Keratinocyte (primary cell): ENCODE data around the gene ARID1B. TPM values are rescaled to one million over a fixed set of nuclear protein-coding genes. Genes with fewer than 3 reads are reported as not detected.

Experiments used
- DNase-seq: peaks from one replicate; pipeline ENCODE4 v3.0.0-alpha.2; 2011; ENCODE audit warnings: low read depth, missing footprints, low spot score
- FAIRE-seq: peaks from 2 replicates; lab custom pipeline; 2011; peaks lifted over from hg19 to GRCh38; lab: Jason Lieb, UNC
- H2AFZ ChIP-seq: 2 replicates; pipeline ENCODE4 v1.6.0; 2012; ENCODE audit warnings: low read length, control low read depth, inconsistent platforms; ENCODE audit not compliant: control insufficient read depth
- H3K27ac ChIP-seq: 2 replicates; pipeline ENCODE4 v1.5.1; 2011; ENCODE audit warnings: low read length; ENCODE audit not compliant: control insufficient read depth, insufficient read depth
- H3K27me3 ChIP-seq: 3 replicates; pipeline ENCODE4 v1.6.0; 2011; ENCODE audit warnings: low read length; ENCODE audit not compliant: control insufficient read depth, insufficient read depth; ENCODE audit errors: extremely low read depth
- H3K36me3 ChIP-seq, 2 experiments: 2 replicates in 1 of 2; 3 replicates in 1 of 2; pipeline ENCODE4 v1.5.1; 2011; ENCODE audit warnings: low read length in 2 of 2, mild to moderate bottlenecking in 1 of 2; ENCODE audit not compliant: control insufficient read depth in 2 of 2, insufficient read depth in 2 of 2; ENCODE audit errors: extremely low read depth in 1 of 2
- H3K4me1 ChIP-seq: 3 replicates; pipeline ENCODE4 v1.5.1; 2011; ENCODE audit warnings: low read length; ENCODE audit not compliant: control insufficient read depth, insufficient read depth; ENCODE audit errors: extremely low read depth
- H3K4me2 ChIP-seq: 3 replicates; pipeline ENCODE4 v1.6.0; 2011; ENCODE audit warnings: low read depth, low read length; ENCODE audit not compliant: control insufficient read depth, insufficient read depth; ENCODE audit errors: extremely low read depth
- H3K4me3 ChIP-seq, 3 experiments: fragments of 200-600 bp in 1 of 3; sonication (generic) in 1 of 3; 2 replicates in 2 of 3; 3 replicates in 1 of 3; pipeline ENCODE4 v1.5.1; 2011 to 2016; ENCODE audit warnings: low read length in 3 of 3, mild to moderate bottlenecking in 3 of 3, control low read depth in 2 of 3, inconsistent platforms in 1 of 3, low read depth in 1 of 3, mixed read lengths in 1 of 3, mixed run types in 1 of 3, moderate library complexity in 1 of 3; ENCODE audit not compliant: control insufficient read depth in 2 of 3, insufficient read depth in 2 of 3; ENCODE audit errors: extremely low read depth in 1 of 3
- H3K79me2 ChIP-seq: 2 replicates; pipeline ENCODE4 v1.6.0; 2012; ENCODE audit warnings: low read length; ENCODE audit not compliant: control insufficient read depth, insufficient read depth
- H3K9ac ChIP-seq: 3 replicates; pipeline ENCODE4 v1.6.0; 2011; ENCODE audit warnings: low read length; ENCODE audit not compliant: control insufficient read depth, insufficient read depth; ENCODE audit errors: extremely low read depth
- H3K9me1 ChIP-seq: 3 replicates; pipeline ENCODE4 v1.6.0; 2011; ENCODE audit warnings: low read length; ENCODE audit not compliant: control insufficient read depth, insufficient read depth; ENCODE audit errors: extremely low read depth
- H3K9me3 ChIP-seq: 2 replicates; pipeline ENCODE4 v1.5.1; 2012; ENCODE audit warnings: low read depth, low read length; ENCODE audit not compliant: control insufficient read depth
- H4K20me1 ChIP-seq: 3 replicates; pipeline ENCODE4 v1.6.0; 2011; ENCODE audit warnings: low read length; ENCODE audit not compliant: control insufficient read depth, insufficient read depth; ENCODE audit errors: extremely low read depth
- EZH2 ChIP-seq: IDR thresholded peaks from one replicate; pipeline ENCODE4 v1.6.1; 2012; ENCODE audit warnings: inconsistent platforms, mild to moderate bottlenecking, low read length, moderate library complexity
- dilution Hi-C: fragments of 300-500 bp; cut with MboI; formaldehyde crosslinking; loops from one replicate; pipeline ENCODE4 v1.7.0; 2020; ENCODE audit warnings: low sequenced_read_pairs; ENCODE audit not compliant: extremely low pct_ligation_motif_present
- polyA plus RNA-seq, 5 experiments: library from polyadenylated mRNA; depleted of rRNA in 3 of 5; stranded (reverse) in 3 of 5; stranded (forward) in 1 of 5; unstranded in 1 of 5; fragments of >200 nt; gene quantifications; 1 replicate in 1 of 5; 2 replicates in 3 of 5; 3 replicates in 1 of 5; pipeline versions ENCODE4 v1.2.1 to v1.2.3, GENCODE V29; 2011 to 2012; ENCODE audit warnings: missing spikeins in 2 of 5, low read depth in 1 of 5, low replicate concordance in 1 of 5
- TF ChIP-seq, protein P1 (sequence below), 3 experiments: IDR thresholded peaks in 1 of 3; conservative IDR thresholded peaks in 1 of 3; optimal IDR thresholded peaks in 1 of 3; 2 replicates in 2 of 3; 3 replicates in 1 of 3; pipeline versions ENCODE3 to v1.5.1; 2011; ENCODE audit warnings: low read length in 3 of 3, mild to moderate bottlenecking in 3 of 3, moderate library complexity in 2 of 3, control low read depth in 1 of 3, inconsistent platforms in 1 of 3; ENCODE audit not compliant: insufficient read depth in 2 of 3; ENCODE audit errors: extremely low read depth in 1 of 3

Gene ARID1B
- polyA plus RNA-seq, 1 donor (not counting 4 experiments of a cell fraction or from before 2014, with no cell fraction given), result 14.9 TPM

DNA sequence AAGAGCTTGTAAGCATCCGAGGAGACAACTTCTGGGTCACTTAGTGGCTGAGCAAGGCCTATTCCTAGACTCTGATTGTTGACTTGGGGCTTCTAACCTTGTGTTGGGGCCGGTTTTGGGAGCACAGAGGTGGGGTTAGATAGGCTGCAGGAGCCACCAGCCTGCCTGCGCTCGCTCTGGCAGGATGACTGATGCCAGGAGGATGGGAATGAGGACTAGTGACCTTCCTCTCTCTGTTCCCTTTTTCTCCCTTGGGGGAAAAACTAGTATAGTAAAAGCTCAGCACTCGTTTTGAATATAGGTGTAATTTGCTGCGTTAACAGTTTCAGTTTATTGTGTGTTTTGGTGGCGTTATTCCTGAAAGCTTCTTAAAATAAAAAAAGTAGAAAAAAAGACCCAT lies 141.5 kb downstream of the ARID1B start:
- Histone ChIP-seq H3K9me1 (no peaks in the 10 kb centered on the region), H2AFZ (no peak overlapping the region), H3K9me3 (no peaks in the 10 kb centered on the region), H3K4me2 (no peak overlapping the region), H3K27me3 (no peaks in the 10 kb centered on the region), H4K20me1 (no peaks in the 10 kb centered on the region), H3K9ac (no peak overlapping the region), H3K4me3 (no peak overlapping the region), H3K4me1 (no peaks in the 10 kb centered on the region), H3K27ac (no peak overlapping the region), H3K36me3 (no peaks in the 10 kb centered on the region), H3K79me2 (peaks cover 8% of the 10 kb centered on the region)
- TF ChIP-seq, protein P1, sequence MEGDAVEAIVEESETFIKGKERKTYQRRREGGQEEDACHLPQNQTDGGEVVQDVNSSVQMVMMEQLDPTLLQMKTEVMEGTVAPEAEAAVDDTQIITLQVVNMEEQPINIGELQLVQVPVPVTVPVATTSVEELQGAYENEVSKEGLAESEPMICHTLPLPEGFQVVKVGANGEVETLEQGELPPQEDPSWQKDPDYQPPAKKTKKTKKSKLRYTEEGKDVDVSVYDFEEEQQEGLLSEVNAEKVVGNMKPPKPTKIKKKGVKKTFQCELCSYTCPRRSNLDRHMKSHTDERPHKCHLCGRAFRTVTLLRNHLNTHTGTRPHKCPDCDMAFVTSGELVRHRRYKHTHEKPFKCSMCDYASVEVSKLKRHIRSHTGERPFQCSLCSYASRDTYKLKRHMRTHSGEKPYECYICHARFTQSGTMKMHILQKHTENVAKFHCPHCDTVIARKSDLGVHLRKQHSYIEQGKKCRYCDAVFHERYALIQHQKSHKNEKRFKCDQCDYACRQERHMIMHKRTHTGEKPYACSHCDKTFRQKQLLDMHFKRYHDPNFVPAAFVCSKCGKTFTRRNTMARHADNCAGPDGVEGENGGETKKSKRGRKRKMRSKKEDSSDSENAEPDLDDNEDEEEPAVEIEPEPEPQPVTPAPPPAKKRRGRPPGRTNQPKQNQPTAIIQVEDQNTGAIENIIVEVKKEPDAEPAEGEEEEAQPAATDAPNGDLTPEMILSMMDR (optimal IDR thresholded peaks at IDR 0.05 in 1 of 3, IDR thresholded peaks at IDR 0.05 in 1 of 3, conservative IDR thresholded peaks at IDR 0.05 in 1 of 3; ENCODE audit: extremely low read depth in 1 of 3, insufficient read depth in 2 of 3, low read length in 3 of 3), result no peak
- no peak for TF ChIP-seq EZH2
- FAIRE-seq (no peak), DNase-seq (no peak)
- dilution Hi-C loops, result no loop called here

DNA sequence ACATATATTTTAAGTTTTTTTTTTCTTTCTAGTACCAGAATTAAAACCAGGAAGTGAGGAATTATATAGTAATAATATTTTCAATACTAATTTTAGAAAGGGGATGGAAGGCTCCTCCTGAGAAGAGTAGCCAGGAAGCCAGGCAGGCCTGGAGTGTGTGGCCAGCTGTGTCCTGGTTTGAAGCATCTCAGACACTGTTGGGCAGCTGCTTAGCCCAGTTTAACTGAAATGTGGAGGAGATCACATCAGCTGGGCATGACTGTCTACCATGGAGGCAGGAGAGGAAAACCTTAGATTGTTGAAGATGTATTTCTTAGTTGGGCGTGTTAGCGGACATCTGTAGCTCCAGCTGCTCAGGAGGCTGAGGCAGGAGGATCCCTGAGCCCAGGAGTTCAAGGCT lies 142.2 kb downstream of the ARID1B start:
- Histone ChIP-seq H2AFZ (no peak overlapping the region), H3K4me2 (no peak overlapping the region), H3K36me3 (no peaks in the 10 kb centered on the region), H3K4me1 (no peaks in the 10 kb centered on the region), H3K79me2 (peaks cover 8% of the 10 kb centered on the region), H4K20me1 (no peaks in the 10 kb centered on the region), H3K4me3 (no peak overlapping the region), H3K27me3 (no peaks in the 10 kb centered on the region), H3K27ac (no peak overlapping the region), H3K9me1 (no peaks in the 10 kb centered on the region), H3K9ac (no peak overlapping the region), H3K9me3 (no peaks in the 10 kb centered on the region)
- dilution Hi-C loops, result no loop called here
- FAIRE-seq (no peak), DNase-seq (no peak)
- no peak for TF ChIP-seq EZH2
- TF ChIP-seq, protein P1 (optimal IDR thresholded peaks at IDR 0.05 in 1 of 3, IDR thresholded peaks at IDR 0.05 in 1 of 3, conservative IDR thresholded peaks at IDR 0.05 in 1 of 3; ENCODE audit: extremely low read depth in 1 of 3, insufficient read depth in 2 of 3, low read length in 3 of 3), result no peak
